Sigmoid colon (tissue), 4 donors: ENCODE data around the gene ADGRG6.

Source experiments
- POLR2AphosphoS5 ChIP-seq, 4 donors: sonication (generic); formaldehyde crosslinking; IDR thresholded peaks; one replicate each; pipeline ENCODE4 v1.6.1; 2017; ENCODE audit warnings: antibody characterized with exemption in 4 of 4
- TF ChIP-seq, protein P1 (sequence below), 4 experiments: fragments of 450-650 bp in 3 of 4; fragments of 200-600 bp in 1 of 4; IDR thresholded peaks; one replicate each; pipeline ENCODE4 v1.5.1; 2016 to 2019; ENCODE audit warnings: antibody characterized with exemption in 4 of 4, mild to moderate bottlenecking in 3 of 4, moderate library complexity in 2 of 4

DNA sequence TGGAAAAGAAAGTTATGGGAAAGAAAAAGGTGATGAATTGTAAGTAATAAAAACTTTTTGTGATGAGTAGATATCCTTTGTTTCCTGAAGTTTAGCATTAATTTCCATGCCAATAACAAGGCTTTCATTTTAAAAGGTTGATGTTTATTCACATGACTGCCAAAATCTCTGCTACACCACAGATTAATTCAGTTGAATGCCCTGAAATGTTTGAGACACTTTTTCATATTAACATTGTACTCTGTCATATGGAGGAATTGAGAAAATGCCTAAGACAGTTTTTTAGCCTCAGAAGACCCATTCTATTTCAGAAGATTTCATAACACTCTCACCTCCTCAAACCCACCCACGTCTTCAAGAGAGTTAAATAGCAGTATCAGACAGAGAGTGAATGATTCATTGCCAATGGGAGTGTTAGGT is 115.5 kb downstream of the ADGRG6 start:
- TF ChIP-seq, protein P1, sequence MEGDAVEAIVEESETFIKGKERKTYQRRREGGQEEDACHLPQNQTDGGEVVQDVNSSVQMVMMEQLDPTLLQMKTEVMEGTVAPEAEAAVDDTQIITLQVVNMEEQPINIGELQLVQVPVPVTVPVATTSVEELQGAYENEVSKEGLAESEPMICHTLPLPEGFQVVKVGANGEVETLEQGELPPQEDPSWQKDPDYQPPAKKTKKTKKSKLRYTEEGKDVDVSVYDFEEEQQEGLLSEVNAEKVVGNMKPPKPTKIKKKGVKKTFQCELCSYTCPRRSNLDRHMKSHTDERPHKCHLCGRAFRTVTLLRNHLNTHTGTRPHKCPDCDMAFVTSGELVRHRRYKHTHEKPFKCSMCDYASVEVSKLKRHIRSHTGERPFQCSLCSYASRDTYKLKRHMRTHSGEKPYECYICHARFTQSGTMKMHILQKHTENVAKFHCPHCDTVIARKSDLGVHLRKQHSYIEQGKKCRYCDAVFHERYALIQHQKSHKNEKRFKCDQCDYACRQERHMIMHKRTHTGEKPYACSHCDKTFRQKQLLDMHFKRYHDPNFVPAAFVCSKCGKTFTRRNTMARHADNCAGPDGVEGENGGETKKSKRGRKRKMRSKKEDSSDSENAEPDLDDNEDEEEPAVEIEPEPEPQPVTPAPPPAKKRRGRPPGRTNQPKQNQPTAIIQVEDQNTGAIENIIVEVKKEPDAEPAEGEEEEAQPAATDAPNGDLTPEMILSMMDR (IDR thresholded peaks at IDR 0.05): no peak
- no peak for TF ChIP-seq POLR2AphosphoS5 (IDR thresholded peaks at IDR 0.05)
